ENCODE results near the gene ELFN1.

GRCh38 chr7:1775389-1775788 lies 105.3 kb downstream of the ELFN1 start:
- TF ChIP-seq ATF2 (IDR thresholded peaks at IDR 0.05; ENCODE audit: low read length): no peak
- no peak for TF ChIP-seq EZH2 (IDR thresholded peaks at IDR 0.05; ENCODE audit: borderline replicate concordance, control insufficient read depth, low read depth, low read length)
- TF ChIP-seq STAT3 (IDR thresholded peaks at IDR 0.05; ENCODE audit: low read depth, low read length): no peak
- no peak for TF ChIP-seq POLR2A (IDR thresholded peaks at IDR 0.05; ENCODE audit: low read depth, low read length)
- no peak for TF ChIP-seq RAD21 (IDR thresholded peaks at IDR 0.05; ENCODE audit: insufficient read depth, low read depth, low read length)
- no peak for TF ChIP-seq SRF (IDR thresholded peaks at IDR 0.05; ENCODE audit: low read depth in 2 of 2, low read length in 2 of 2)
- TF ChIP-seq ELK1 (IDR thresholded peaks at IDR 0.05; ENCODE audit: low read depth, low read length): no peak
- no peak for TF ChIP-seq EP300 (IDR thresholded peaks at IDR 0.05; ENCODE audit: borderline replicate concordance in 1 of 2, control insufficient read depth in 1 of 2, low read depth in 2 of 2, low read length in 2 of 2)
- TF ChIP-seq CTCF (IDR thresholded peaks at IDR 0.05 in 2 of 3, conservative IDR thresholded peaks at IDR 0.05 in 1 of 3; ENCODE audit: control insufficient read depth in 2 of 3, extremely low read depth in 1 of 3, insufficient read depth in 1 of 3, low read depth in 3 of 3, low read length in 3 of 3): no peak
- TF ChIP-seq ZNF24 (IDR thresholded peaks at IDR 0.05): no peak

Data from GM12878 (cell line).